ENCODE results near the gene RASSF4. TPM values are rescaled to one million over a fixed set of nuclear protein-coding genes. Genes with fewer than 3 reads are reported as not detected.

RASSF4 gene
- total and polyA plus RNA-seq, 2 donors from 2014 or later, result 76.4 to 83.1 TPM

DNA sequence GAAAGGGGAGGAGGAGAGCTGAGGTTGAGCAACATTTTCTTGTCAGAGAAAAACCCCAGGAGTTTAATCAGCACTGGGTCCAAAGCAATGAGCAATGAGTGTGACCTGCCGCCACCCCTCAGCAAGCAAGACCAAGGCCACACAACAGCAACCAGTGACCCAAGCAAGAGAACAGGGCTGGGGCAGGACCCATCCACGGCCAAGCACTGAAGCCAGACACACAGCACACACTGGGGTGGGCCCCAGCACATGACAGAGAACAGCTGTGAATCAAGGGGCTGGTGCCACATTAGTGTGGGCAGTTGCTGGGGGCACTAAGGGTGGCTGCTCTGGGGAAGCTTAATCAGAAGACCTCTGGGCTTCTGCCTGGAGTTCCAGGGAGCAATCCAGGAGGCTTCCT is 32.2 kb upstream of the RASSF4 start:
- peak overlapping the region in 1 of 2 donors; percentile 6 for H3K27ac ChIP-seq (ENCODE audit: low read depth in 2 of 2, low read length in 2 of 2)
- no peak overlapping the region for H3K9ac ChIP-seq (ENCODE audit: low read length in 3 of 3)
- H3K36me3 ChIP-seq (ENCODE audit: control insufficient read depth in 2 of 3, insufficient read depth in 3 of 3, low read length in 3 of 3), result peaks cover 0 to 5% (median 3%) of the 10 kb centered on the region in 3 donors
- peaks cover 0 to 27% (median 17%) of the 10 kb centered on the region in 3 donors for H3K4me1 ChIP-seq (ENCODE audit: control insufficient read depth in 2 of 3, insufficient read depth in 2 of 3, low read depth in 1 of 3, low read length in 3 of 3)
- TF ChIP-seq, protein P1, sequence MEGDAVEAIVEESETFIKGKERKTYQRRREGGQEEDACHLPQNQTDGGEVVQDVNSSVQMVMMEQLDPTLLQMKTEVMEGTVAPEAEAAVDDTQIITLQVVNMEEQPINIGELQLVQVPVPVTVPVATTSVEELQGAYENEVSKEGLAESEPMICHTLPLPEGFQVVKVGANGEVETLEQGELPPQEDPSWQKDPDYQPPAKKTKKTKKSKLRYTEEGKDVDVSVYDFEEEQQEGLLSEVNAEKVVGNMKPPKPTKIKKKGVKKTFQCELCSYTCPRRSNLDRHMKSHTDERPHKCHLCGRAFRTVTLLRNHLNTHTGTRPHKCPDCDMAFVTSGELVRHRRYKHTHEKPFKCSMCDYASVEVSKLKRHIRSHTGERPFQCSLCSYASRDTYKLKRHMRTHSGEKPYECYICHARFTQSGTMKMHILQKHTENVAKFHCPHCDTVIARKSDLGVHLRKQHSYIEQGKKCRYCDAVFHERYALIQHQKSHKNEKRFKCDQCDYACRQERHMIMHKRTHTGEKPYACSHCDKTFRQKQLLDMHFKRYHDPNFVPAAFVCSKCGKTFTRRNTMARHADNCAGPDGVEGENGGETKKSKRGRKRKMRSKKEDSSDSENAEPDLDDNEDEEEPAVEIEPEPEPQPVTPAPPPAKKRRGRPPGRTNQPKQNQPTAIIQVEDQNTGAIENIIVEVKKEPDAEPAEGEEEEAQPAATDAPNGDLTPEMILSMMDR (IDR thresholded peaks at IDR 0.05; ENCODE audit: borderline replicate concordance, extremely low read depth, insufficient read depth), result no peak
- H3K9me3 ChIP-seq (ENCODE audit: control insufficient read depth in 2 of 3, insufficient read depth in 1 of 3, low read length in 3 of 3), result peaks cover 0 to 3% (median 0%) of the 10 kb centered on the region in 3 donors
- FAIRE-seq (no peak), DNase-seq (peak in 1 of 5 donors; percentile 35)
- H3K4me3 ChIP-seq (ENCODE audit: low read length in 3 of 3), result no peak overlapping the region
- no peaks in the 10 kb centered on the region for H3K27me3 ChIP-seq (ENCODE audit: control insufficient read depth, insufficient read depth, low read length)
- intact Hi-C loops (cut with DNase I), result no loop called here

- Histone ChIP-seq H3K4me3 (ENCODE audit: low read length in 3 of 3) (no peak overlapping the region), H3K9ac (ENCODE audit: low read length in 3 of 3) (no peak overlapping the region), H3K27me3 (ENCODE audit: control insufficient read depth, insufficient read depth, low read length) (no peaks in the 10 kb centered on the region), H3K27ac (ENCODE audit: low read depth in 2 of 2, low read length in 2 of 2) (no peak overlapping the region), H3K36me3 (ENCODE audit: control insufficient read depth in 2 of 3, insufficient read depth in 3 of 3, low read length in 3 of 3) (peaks cover 0 to 5% (median 3%) of the 10 kb centered on the region in 3 donors), H3K4me1 (ENCODE audit: control insufficient read depth in 2 of 3, insufficient read depth in 2 of 3, low read depth in 1 of 3, low read length in 3 of 3) (peaks cover 0 to 30% (median 17%) of the 10 kb centered on the region in 3 donors), H3K9me3 (ENCODE audit: control insufficient read depth in 2 of 3, insufficient read depth in 1 of 3, low read length in 3 of 3) (peaks cover 0 to 3% (median 0%) of the 10 kb centered on the region in 3 donors)
- FAIRE-seq (no peak), DNase-seq (peak in 1 of 5 donors; percentile 5)
- TF ChIP-seq, protein P1 (IDR thresholded peaks at IDR 0.05; ENCODE audit: borderline replicate concordance, extremely low read depth, insufficient read depth), result no peak
- intact Hi-C loops (cut with DNase I), result no loop called here
Observed at GRCh38 chr10:44928462-44928861, 31.1 kb upstream of the RASSF4 start.

- DNase-seq, result peak in 1 of 5 donors; percentile 38
- H3K4me1 ChIP-seq (ENCODE audit: control insufficient read depth in 2 of 3, insufficient read depth in 2 of 3, low read depth in 1 of 3, low read length in 3 of 3), result peaks cover 0 to 30% (median 13%) of the 10 kb centered on the region in 3 donors
Observed at GRCh38 chr10:44929356-44930255, 30.0 kb upstream of the RASSF4 start.

More at GRCh38 chr10:44929356-44930255, 30.0 kb upstream of the RASSF4 start:
- no peak for FAIRE-seq
- Histone ChIP-seq H3K27me3 (ENCODE audit: control insufficient read depth, insufficient read depth, low read length) (no peaks in the 10 kb centered on the region), H3K4me3 (ENCODE audit: low read length in 3 of 3) (no peak overlapping the region), H3K36me3 (ENCODE audit: control insufficient read depth in 2 of 3, insufficient read depth in 3 of 3, low read length in 3 of 3) (peaks cover 0 to 5% (median 3%) of the 10 kb centered on the region in 3 donors), H3K9me3 (ENCODE audit: control insufficient read depth in 2 of 3, insufficient read depth in 1 of 3, low read length in 3 of 3) (peaks cover 0 to 3% (median 0%) of the 10 kb centered on the region in 3 donors), H3K9ac (ENCODE audit: low read length in 3 of 3) (no peak overlapping the region), H3K27ac (ENCODE audit: low read depth in 2 of 2, low read length in 2 of 2) (no peak overlapping the region)
- intact Hi-C loops (cut with DNase I), result no loop called here
- TF ChIP-seq, protein P1 (IDR thresholded peaks at IDR 0.05; ENCODE audit: borderline replicate concordance, extremely low read depth, insufficient read depth), result no peak

Measured in kidney (tissue), 14 donors.